Ishikawa (cell line): ENCODE data around the gene USHBP1.

Experiments
- CEBPB ChIP-seq: IDR thresholded peaks from 2 replicates; pipeline ENCODE4 v1.6.1; 2012
- CREB1 ChIP-seq: IDR thresholded peaks from 2 replicates; pipeline ENCODE4 v1.6.1; 2012; ENCODE audit warnings: low read depth
- EGR1 ChIP-seq: IDR thresholded peaks from 2 replicates; pipeline ENCODE4 v1.6.1; 2012
- EP300 ChIP-seq: IDR thresholded peaks from 2 replicates; pipeline ENCODE4 v1.6.1; 2012; ENCODE audit warnings: borderline replicate concordance
- FOXM1 ChIP-seq: IDR thresholded peaks from 2 replicates; pipeline ENCODE4 v1.6.1; 2012; ENCODE audit warnings: low read depth, borderline replicate concordance
- MAX ChIP-seq: IDR thresholded peaks from 2 replicates; pipeline ENCODE4 v1.6.1; 2012
- NFIC ChIP-seq: IDR thresholded peaks from 2 replicates; pipeline ENCODE4 v1.6.1; 2012
- RAD21 ChIP-seq: IDR thresholded peaks from 2 replicates; pipeline ENCODE4 v1.6.1; 2012; ENCODE audit warnings: low read depth
- REST ChIP-seq: IDR thresholded peaks from 2 replicates; pipeline ENCODE4 v1.6.1; 2012; ENCODE audit warnings: low read depth, mild to moderate bottlenecking
- TAF1 ChIP-seq: IDR thresholded peaks from 2 replicates; pipeline ENCODE4 v1.6.1; 2012; ENCODE audit warnings: low read depth, mild to moderate bottlenecking
- TCF12 ChIP-seq: IDR thresholded peaks from 2 replicates; pipeline ENCODE4 v1.6.1; 2012; ENCODE audit warnings: low read depth
- TEAD4 ChIP-seq: IDR thresholded peaks from 2 replicates; pipeline ENCODE4 v1.6.1; 2012
- USF1 ChIP-seq: IDR thresholded peaks from 2 replicates; pipeline ENCODE4 v1.6.1; 2012
- YY1 ChIP-seq: IDR thresholded peaks from 2 replicates; pipeline ENCODE4 v1.6.1; 2012; ENCODE audit warnings: low read depth
- ZBTB7A ChIP-seq: IDR thresholded peaks from 2 replicates; pipeline ENCODE4 v1.6.1; 2012; ENCODE audit warnings: low read depth

Gene USHBP1

GRCh38 chr19:17302391-17303166, 38.0 kb upstream of the USHBP1 start:
- TF ChIP-seq USF1, result no peak
- no peak for TF ChIP-seq MAX
- TF ChIP-seq CEBPB, result no peak
- no peak for TF ChIP-seq EGR1
- TF ChIP-seq TCF12, result no peak

- no peak for TF ChIP-seq REST
- no peak for TF ChIP-seq RAD21
- TF ChIP-seq FOXM1, result no peak
- TF ChIP-seq CEBPB, result no peak
- no peak for TF ChIP-seq USF1
- TF ChIP-seq EP300, result no peak
- TF ChIP-seq TAF1, result no peak
- no peak for TF ChIP-seq TCF12
- TF ChIP-seq MAX, result no peak
- TF ChIP-seq EGR1, result no peak
- no peak for TF ChIP-seq CREB1
- TF ChIP-seq YY1, result no peak
- no peak for TF ChIP-seq ZBTB7A
- TF ChIP-seq NFIC, result no peak
- no peak for TF ChIP-seq TEAD4
Observed at GRCh38 chr19:17300992-17301619, 36.6 kb upstream of the USHBP1 start.

GRCh38 chr19:17296976-17297375, 32.4 kb upstream of the USHBP1 start:
- TF ChIP-seq MAX, result no peak
- no peak for TF ChIP-seq EGR1
- no peak for TF ChIP-seq FOXM1
- no peak for TF ChIP-seq RAD21
- TF ChIP-seq REST, result no peak
- TF ChIP-seq NFIC, result no peak
- no peak for TF ChIP-seq TAF1
- TF ChIP-seq TEAD4, result no peak
- no peak for TF ChIP-seq YY1
- TF ChIP-seq CEBPB, result no peak
- no peak for TF ChIP-seq EP300

- TF ChIP-seq EGR1 (no peak), USF1 (no peak), TCF12 (no peak), NFIC (no peak), TEAD4 (no peak), EP300 (no peak), MAX (no peak), CEBPB (no peak), FOXM1 (no peak), ZBTB7A (no peak), YY1 (no peak), REST (no peak), CREB1 (no peak), TAF1 (no peak), RAD21 (no peak)
Observed at GRCh38 chr19:17296273-17296672, 31.7 kb upstream of the USHBP1 start.
